GM12878 (cell line): ENCODE results near the gene SF1. TPM values are rescaled to one million over a fixed set of nuclear protein-coding genes. Genes with fewer than 3 reads are reported as not detected.

Experiments used
- BCL11A ChIP-seq: IDR thresholded peaks from 2 replicates; pipeline ENCODE4 v1.6.1; 2011; ENCODE audit warnings: low read depth, low read length
- CHD1 ChIP-seq: IDR thresholded peaks from 2 replicates; pipeline ENCODE4 v1.6.1; 2012; ENCODE audit warnings: low read depth, low read length, improper control_type of control experiment
- GATAD2B ChIP-seq: fragments of 450-650 bp; conservative IDR thresholded peaks from 2 replicates; pipeline ENCODE4 v1.6.1; 2017; ENCODE audit warnings: low read depth, mild to moderate bottlenecking, moderate library complexity
- HCFC1 ChIP-seq: fragments of 150-350 bp; IDR thresholded peaks from 2 replicates; pipeline ENCODE4 v1.6.1; 2014; ENCODE audit warnings: low read length
- IRF4 ChIP-seq: IDR thresholded peaks from 2 replicates; pipeline ENCODE4 v1.6.1; 2011; ENCODE audit warnings: low read depth, low read length
- MEF2B ChIP-seq: fragments of 450-650 bp; IDR thresholded peaks from 2 replicates; pipeline ENCODE4 v1.6.1; 2018; ENCODE audit warnings: mild to moderate bottlenecking, moderate library complexity; ENCODE audit not compliant: partially characterized antibody, poor library complexity, severe bottlenecking
- MTA2 ChIP-seq: fragments of 450-650 bp; IDR thresholded peaks from 2 replicates; pipeline ENCODE4 v1.6.1; 2016; ENCODE audit warnings: low read depth, mild to moderate bottlenecking, moderate library complexity
- MYB ChIP-seq: fragments of 150-350 bp; IDR thresholded peaks from 2 replicates; pipeline ENCODE4 v1.6.1; 2014; ENCODE audit warnings: mild to moderate bottlenecking, low read depth, low read length, borderline replicate concordance
- NFYA ChIP-seq: IDR thresholded peaks from 2 replicates; pipeline ENCODE4 v1.6.1; 2011; ENCODE audit warnings: low read depth, mild to moderate bottlenecking, low read length, improper control_type of control experiment, borderline replicate concordance
- SMARCA5 ChIP-seq: fragments of 450-650 bp; IDR thresholded peaks from 2 replicates; pipeline ENCODE4 v1.6.1; 2017; ENCODE audit warnings: mild to moderate bottlenecking
- SREBF2 ChIP-seq: IDR thresholded peaks from 2 replicates; pipeline ENCODE4 v1.6.1; 2012; ENCODE audit warnings: mild to moderate bottlenecking, low read length
- ZBED1 ChIP-seq: IDR thresholded peaks from 2 replicates; pipeline ENCODE4 v1.6.1; 2016; ENCODE audit warnings: borderline replicate concordance
- ZNF217 ChIP-seq: fragments of 450-650 bp; IDR thresholded peaks from 2 replicates; pipeline ENCODE4 v1.6.1; 2017; ENCODE audit warnings: antibody characterized with exemption, mild to moderate bottlenecking
- polyA plus RNA-seq, 11 experiments: library from polyadenylated mRNA; depleted of rRNA in 4 of 11; unstranded in 6 of 11; stranded (reverse) in 5 of 11; fragments of >200 nt; fragmentation: Nextera tagmentation in 4 of 11; fragmentation: Illumina TruSeq in 1 of 11; extraction: Ambion mirVana in 4 of 11; extraction: Trizol in 1 of 11; gene quantifications; 1 replicate in 1 of 11; 2 replicates in 10 of 11; pipeline versions ENCODE4 v1.2.1 to v1.2.3, GENCODE V29; 2011 to 2016; ENCODE audit warnings: inconsistent platforms in 2 of 11, missing spikeins in 2 of 11, low read depth in 1 of 11
- total RNA-seq, 4 experiments: library from RNA; depleted of rRNA in 3 of 4; stranded (reverse); fragments of >200 nt in 3 of 4; fragmentation: Illumina TruSeq in 1 of 4; extraction: Trizol in 1 of 4; gene quantifications; 2 replicates each; pipeline versions ENCODE4 v1.2.1 to v1.2.3, GENCODE V29; 2013 to 2021
- TF ChIP-seq, protein P1 (sequence below): fragments of 150-350 bp; IDR thresholded peaks from 2 replicates; pipeline ENCODE4 v1.6.1; 2014; ENCODE audit warnings: mild to moderate bottlenecking, low read depth, low read length
- TF ChIP-seq, protein P2 (sequence below): fragments of 450-650 bp; IDR thresholded peaks from 2 replicates; pipeline ENCODE4 v1.6.1; 2014; ENCODE audit warnings: mild to moderate bottlenecking
- TF ChIP-seq, protein P3 (sequence below): fragments of 450-650 bp; IDR thresholded peaks from 2 replicates; pipeline ENCODE4 v1.6.1; 2017; ENCODE audit warnings: mild to moderate bottlenecking, low read depth, inconsistent platforms; ENCODE audit not compliant: poor library complexity, severe bottlenecking
- TF ChIP-seq, protein P4 (sequence below): fragments of 450-650 bp; IDR thresholded peaks from 2 replicates; pipeline ENCODE4 v1.6.1; 2018; ENCODE audit warnings: mild to moderate bottlenecking, low read depth, moderate library complexity; ENCODE audit not compliant: partially characterized antibody
- TF ChIP-seq, protein P5 (sequence below): fragments of 450-650 bp; formaldehyde crosslinking; IDR thresholded peaks from 2 replicates; pipeline ENCODE4 v1.4.0; 2022; ENCODE audit warnings: mild to moderate bottlenecking, moderate library complexity

SF1 gene
- total and polyA plus RNA-seq, 10 of the 15 experiments (the other 5 are each of a cell fraction or from before 2014, with no cell fraction given) = 13.6 to 337 (median 103) TPM

DNA sequence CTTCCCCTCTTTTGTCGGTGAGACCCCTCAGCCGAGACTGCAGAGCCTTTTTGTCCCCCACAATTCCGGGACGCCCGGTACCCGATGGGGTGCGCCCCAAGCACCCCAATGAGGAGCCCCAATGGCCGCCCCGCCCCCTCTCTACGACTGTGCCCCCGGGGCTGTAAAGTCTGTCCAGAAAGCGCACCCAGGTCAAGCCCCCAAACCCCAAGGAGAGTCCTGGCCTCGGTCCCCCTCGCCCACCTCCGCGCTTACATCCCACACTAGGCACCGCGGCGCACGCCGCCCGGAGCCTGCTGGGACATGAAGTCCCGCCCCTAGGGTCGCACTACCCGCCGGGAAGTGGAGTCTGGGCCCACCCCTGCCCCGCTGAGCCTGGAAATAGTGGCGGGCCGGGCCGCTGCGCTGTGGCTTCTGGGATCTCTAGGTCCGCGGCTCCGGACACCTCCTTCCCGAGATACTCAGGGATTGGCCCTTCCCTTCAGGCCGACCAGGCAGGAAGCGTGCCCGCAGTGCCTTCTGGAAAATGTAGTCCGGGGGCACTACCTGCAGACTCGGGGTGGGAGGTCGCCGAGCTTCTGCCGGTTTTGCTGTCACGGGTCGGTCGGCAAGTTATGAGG is 32.0 kb upstream of the SF1 start, which contains the start of gene MEN1 (continued):
- TF ChIP-seq, protein P1, sequence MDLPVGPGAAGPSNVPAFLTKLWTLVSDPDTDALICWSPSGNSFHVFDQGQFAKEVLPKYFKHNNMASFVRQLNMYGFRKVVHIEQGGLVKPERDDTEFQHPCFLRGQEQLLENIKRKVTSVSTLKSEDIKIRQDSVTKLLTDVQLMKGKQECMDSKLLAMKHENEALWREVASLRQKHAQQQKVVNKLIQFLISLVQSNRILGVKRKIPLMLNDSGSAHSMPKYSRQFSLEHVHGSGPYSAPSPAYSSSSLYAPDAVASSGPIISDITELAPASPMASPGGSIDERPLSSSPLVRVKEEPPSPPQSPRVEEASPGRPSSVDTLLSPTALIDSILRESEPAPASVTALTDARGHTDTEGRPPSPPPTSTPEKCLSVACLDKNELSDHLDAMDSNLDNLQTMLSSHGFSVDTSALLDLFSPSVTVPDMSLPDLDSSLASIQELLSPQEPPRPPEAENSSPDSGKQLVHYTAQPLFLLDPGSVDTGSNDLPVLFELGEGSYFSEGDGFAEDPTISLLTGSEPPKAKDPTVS = no peak
- TF ChIP-seq SREBF2 = no peak
- no peak for TF ChIP-seq MYB
- no peak for TF ChIP-seq BCL11A
- no peak for TF ChIP-seq MEF2B
- 0 out of 2 replicates have a peak, but pooled peaks have one; percentile 9 for TF ChIP-seq GATAD2B
- TF ChIP-seq NFYA = no peak
- no peak for TF ChIP-seq IRF4
- no peak for TF ChIP-seq SMARCA5
- no peak for TF ChIP-seq MTA2
- TF ChIP-seq, protein P2, sequence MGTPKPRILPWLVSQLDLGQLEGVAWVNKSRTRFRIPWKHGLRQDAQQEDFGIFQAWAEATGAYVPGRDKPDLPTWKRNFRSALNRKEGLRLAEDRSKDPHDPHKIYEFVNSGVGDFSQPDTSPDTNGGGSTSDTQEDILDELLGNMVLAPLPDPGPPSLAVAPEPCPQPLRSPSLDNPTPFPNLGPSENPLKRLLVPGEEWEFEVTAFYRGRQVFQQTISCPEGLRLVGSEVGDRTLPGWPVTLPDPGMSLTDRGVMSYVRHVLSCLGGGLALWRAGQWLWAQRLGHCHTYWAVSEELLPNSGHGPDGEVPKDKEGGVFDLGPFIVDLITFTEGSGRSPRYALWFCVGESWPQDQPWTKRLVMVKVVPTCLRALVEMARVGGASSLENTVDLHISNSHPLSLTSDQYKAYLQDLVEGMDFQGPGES = no peak
- TF ChIP-seq CHD1 = no peak
- TF ChIP-seq ZBED1 = no peak
- TF ChIP-seq, protein P3, sequence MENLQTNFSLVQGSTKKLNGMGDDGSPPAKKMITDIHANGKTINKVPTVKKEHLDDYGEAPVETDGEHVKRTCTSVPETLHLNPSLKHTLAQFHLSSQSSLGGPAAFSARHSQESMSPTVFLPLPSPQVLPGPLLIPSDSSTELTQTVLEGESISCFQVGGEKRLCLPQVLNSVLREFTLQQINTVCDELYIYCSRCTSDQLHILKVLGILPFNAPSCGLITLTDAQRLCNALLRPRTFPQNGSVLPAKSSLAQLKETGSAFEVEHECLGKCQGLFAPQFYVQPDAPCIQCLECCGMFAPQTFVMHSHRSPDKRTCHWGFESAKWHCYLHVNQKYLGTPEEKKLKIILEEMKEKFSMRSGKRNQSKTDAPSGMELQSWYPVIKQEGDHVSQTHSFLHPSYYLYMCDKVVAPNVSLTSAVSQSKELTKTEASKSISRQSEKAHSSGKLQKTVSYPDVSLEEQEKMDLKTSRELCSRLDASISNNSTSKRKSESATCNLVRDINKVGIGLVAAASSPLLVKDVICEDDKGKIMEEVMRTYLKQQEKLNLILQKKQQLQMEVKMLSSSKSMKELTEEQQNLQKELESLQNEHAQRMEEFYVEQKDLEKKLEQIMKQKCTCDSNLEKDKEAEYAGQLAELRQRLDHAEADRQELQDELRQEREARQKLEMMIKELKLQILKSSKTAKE = no peak
- TF ChIP-seq HCFC1 = peak; percentile 83
- no peak for TF ChIP-seq ZNF217
- TF ChIP-seq, protein P4, sequence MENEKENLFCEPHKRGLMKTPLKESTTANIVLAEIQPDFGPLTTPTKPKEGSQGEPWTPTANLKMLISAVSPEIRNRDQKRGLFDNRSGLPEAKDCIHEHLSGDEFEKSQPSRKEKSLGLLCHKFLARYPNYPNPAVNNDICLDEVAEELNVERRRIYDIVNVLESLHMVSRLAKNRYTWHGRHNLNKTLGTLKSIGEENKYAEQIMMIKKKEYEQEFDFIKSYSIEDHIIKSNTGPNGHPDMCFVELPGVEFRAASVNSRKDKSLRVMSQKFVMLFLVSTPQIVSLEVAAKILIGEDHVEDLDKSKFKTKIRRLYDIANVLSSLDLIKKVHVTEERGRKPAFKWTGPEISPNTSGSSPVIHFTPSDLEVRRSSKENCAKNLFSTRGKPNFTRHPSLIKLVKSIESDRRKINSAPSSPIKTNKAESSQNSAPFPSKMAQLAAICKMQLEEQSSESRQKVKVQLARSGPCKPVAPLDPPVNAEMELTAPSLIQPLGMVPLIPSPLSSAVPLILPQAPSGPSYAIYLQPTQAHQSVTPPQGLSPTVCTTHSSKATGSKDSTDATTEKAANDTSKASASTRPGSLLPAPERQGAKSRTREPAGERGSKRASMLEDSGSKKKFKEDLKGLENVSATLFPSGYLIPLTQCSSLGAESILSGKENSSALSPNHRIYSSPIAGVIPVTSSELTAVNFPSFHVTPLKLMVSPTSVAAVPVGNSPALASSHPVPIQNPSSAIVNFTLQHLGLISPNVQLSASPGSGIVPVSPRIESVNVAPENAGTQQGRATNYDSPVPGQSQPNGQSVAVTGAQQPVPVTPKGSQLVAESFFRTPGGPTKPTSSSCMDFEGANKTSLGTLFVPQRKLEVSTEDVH = no peak
- TF ChIP-seq, protein P5, sequence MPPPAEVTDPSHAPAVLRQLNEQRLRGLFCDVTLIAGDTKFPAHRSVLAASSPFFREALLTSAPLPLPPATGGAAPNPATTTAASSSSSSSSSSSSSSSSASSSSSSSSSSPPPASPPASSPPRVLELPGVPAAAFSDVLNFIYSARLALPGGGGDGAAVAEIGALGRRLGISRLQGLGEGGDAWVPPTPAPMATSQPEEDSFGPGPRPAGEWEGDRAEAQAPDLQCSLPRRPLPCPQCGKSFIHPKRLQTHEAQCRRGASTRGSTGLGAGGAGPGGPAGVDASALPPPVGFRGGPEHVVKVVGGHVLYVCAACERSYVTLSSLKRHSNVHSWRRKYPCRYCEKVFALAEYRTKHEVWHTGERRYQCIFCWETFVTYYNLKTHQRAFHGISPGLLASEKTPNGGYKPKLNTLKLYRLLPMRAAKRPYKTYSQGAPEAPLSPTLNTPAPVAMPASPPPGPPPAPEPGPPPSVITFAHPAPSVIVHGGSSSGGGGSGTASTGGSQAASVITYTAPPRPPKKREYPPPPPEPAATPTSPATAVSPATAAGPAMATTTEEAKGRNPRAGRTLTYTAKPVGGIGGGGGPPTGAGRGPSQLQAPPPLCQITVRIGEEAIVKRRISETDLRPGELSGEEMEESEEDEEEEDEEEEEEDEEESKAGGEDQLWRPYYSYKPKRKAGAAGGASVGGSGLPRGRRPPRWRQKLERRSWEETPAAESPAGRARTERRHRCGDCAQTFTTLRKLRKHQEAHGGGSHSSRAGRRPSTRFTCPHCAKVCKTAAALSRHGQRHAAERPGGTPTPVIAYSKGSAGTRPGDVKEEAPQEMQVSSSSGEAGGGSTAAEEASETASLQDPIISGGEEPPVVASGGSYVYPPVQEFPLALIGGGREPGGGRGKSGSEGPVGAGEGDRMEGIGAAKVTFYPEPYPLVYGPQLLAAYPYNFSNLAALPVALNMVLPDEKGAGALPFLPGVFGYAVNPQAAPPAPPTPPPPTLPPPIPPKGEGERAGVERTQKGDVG (CRISPR knock-in tag) = no peak
